Sigmoid colon (tissue), 7 donors: ENCODE results near the gene PLEKHM1. TPM values are rescaled to one million over a fixed set of nuclear protein-coding genes. Genes with fewer than 3 reads are reported as not detected.

Experiments used
- DNase-seq: peaks from one replicate; pipeline ENCODE4 v3.0.0-alpha.2; 2019
- H3K27ac ChIP-seq, 4 donors: fragments of 200-600 bp; sonication (generic); one replicate each; pipeline ENCODE4 v1.5.1; 2016 to 2019; ENCODE audit warnings: mild to moderate bottlenecking in 1 of 4
- H3K27me3 ChIP-seq, 3 donors: fragments of 200-600 bp; sonication (generic); one replicate each; pipeline ENCODE4 v1.5.1; 2019; ENCODE audit warnings: mild to moderate bottlenecking in 1 of 3
- H3K36me3 ChIP-seq, 4 donors: fragments of 200-600 bp; sonication (generic); one replicate each; pipeline ENCODE4 v1.5.1; 2016 to 2019
- H3K4me1 ChIP-seq, 4 donors: fragments of 200-600 bp; sonication (generic); one replicate each; pipeline ENCODE4 v1.5.1; 2017 to 2019
- H3K4me3 ChIP-seq, 4 donors: fragments of 200-600 bp; sonication (generic); one replicate each; pipeline ENCODE4 v1.5.1; 2017 to 2019; ENCODE audit warnings: mild to moderate bottlenecking in 2 of 4, moderate library complexity in 1 of 4
- H3K9me3 ChIP-seq, 4 donors: fragments of 200-600 bp in 3 of 4; sonication (generic) in 3 of 4; one replicate each; pipeline versions ENCODE4 v1.5.1 to v1.6.1; 2013 to 2019
- CTCF ChIP-seq, 4 experiments: fragments of 450-650 bp in 3 of 4; fragments of 200-600 bp in 1 of 4; IDR thresholded peaks; one replicate each; pipeline ENCODE4 v1.5.1; 2016 to 2019; ENCODE audit warnings: antibody characterized with exemption in 4 of 4, mild to moderate bottlenecking in 3 of 4, moderate library complexity in 2 of 4
- EP300 ChIP-seq, 4 donors: sonication (generic); formaldehyde crosslinking; IDR thresholded peaks; one replicate each; pipeline ENCODE4 v1.6.1; 2017; ENCODE audit warnings: antibody characterized with exemption in 4 of 4
- POLR2A ChIP-seq, 2 donors: fragments of 450-650 bp; IDR thresholded peaks; one replicate each; pipeline ENCODE4 v1.6.1; 2016; ENCODE audit warnings: antibody characterized with exemption in 2 of 2, mild to moderate bottlenecking in 2 of 2, moderate library complexity in 2 of 2
- POLR2AphosphoS5 ChIP-seq, 4 donors: sonication (generic); formaldehyde crosslinking; IDR thresholded peaks; one replicate each; pipeline ENCODE4 v1.6.1; 2017; ENCODE audit warnings: antibody characterized with exemption in 4 of 4
- whole genome bisulfite sequencing, 2 donors: extraction: QIAGEN DNeasy Blood & Tissue Kit; methylation state at CpG; one replicate each; pipeline ENCODE4 v1.1.7; 2013; 5-methylcytosine and 5-hydroxymethylcytosine counted together
- intact Hi-C: fragments of 100-400 bp; cut with DNase I; formaldehyde crosslinking; loops from one replicate; pipeline ENCODE4 v1.15.1; 2023
- polyA plus RNA-seq, 3 donors: library from polyadenylated mRNA; stranded (reverse); fragments of 200-250 nt; gene quantifications; one replicate each; pipeline ENCODE4 v1.2.3, GENCODE V29; 2013
- total RNA-seq, 4 donors: library from RNA; depleted of rRNA; stranded (reverse); fragments of >200 nt; gene quantifications; one replicate each; pipeline ENCODE4 v1.1.0, GENCODE V29; 2016
- donor health status: healthy with polysubstance abuse.
- donor health status: Bipolar disorder and iron deficiency.
- donor health status: healthy.

Gene PLEKHM1
- total and polyA plus RNA-seq, 7 donors: 17.4 to 43.4 (median 26.7) TPM

GRCh38 chr17:45440161-45440778 is 50.3 kb downstream of the PLEKHM1 start:
- H3K27ac ChIP-seq: no peak overlapping the region
- peaks cover 13 to 52% (median 22%) of the 10 kb centered on the region in 4 donors for H3K36me3 ChIP-seq
- intact Hi-C loops: no loop called here
- no peaks in the 10 kb centered on the region for H3K27me3 ChIP-seq
- DNase-seq: peak; percentile 34
- no peaks in the 10 kb centered on the region for H3K9me3 ChIP-seq
- H3K4me3 ChIP-seq: no peak overlapping the region
- 19 to 52% methylated on average over 10 of the region's 10 CpGs for WGBS, 2 donors
- no peak for TF ChIP-seq CTCF (IDR thresholded peaks at IDR 0.05)
- TF ChIP-seq POLR2A (IDR thresholded peaks at IDR 0.05): no peak
- TF ChIP-seq POLR2AphosphoS5 (IDR thresholded peaks at IDR 0.05): peak in 2 of 4 donors; percentile 21 to 38
- no peak for TF ChIP-seq EP300 (IDR thresholded peaks at IDR 0.05)
- H3K4me1 ChIP-seq: peaks cover 0 to 9% (median 0%) of the 10 kb centered on the region in 4 donors

- intact Hi-C loops: no loop called here
- H3K9me3 ChIP-seq: no peaks in the 10 kb centered on the region
- H3K4me3 ChIP-seq: no peak overlapping the region
- H3K36me3 ChIP-seq: peaks cover 13 to 53% (median 22%) of the 10 kb centered on the region in 4 donors
- peak; percentile 56 for DNase-seq
- TF ChIP-seq CTCF (IDR thresholded peaks at IDR 0.05) (no peak), EP300 (IDR thresholded peaks at IDR 0.05) (no peak), POLR2A (IDR thresholded peaks at IDR 0.05) (no peak), POLR2AphosphoS5 (IDR thresholded peaks at IDR 0.05) (no peak)
- no peak overlapping the region for H3K27ac ChIP-seq
- WGBS, 2 donors: 51 to 85% methylated on average over 11 of the region's 11 CpGs
- H3K27me3 ChIP-seq: no peaks in the 10 kb centered on the region
- peaks cover 0 to 9% (median 0%) of the 10 kb centered on the region in 4 donors for H3K4me1 ChIP-seq
Observed at GRCh38 chr17:45438931-45439610, 51.5 kb downstream of the PLEKHM1 start.

- no peaks in the 10 kb centered on the region for H3K9me3 ChIP-seq
- H3K27ac ChIP-seq: no peak overlapping the region
- DNase-seq: peak; percentile 55
- no peak for TF ChIP-seq POLR2AphosphoS5 (IDR thresholded peaks at IDR 0.05)
- no peak for TF ChIP-seq EP300 (IDR thresholded peaks at IDR 0.05)
- peaks cover 0 to 16% (median 5%) of the 10 kb centered on the region in 4 donors for H3K4me1 ChIP-seq
- H3K36me3 ChIP-seq: peaks cover 13 to 53% (median 22%) of the 10 kb centered on the region in 4 donors
- WGBS, 2 donors: 86% methylated on average over 30 of the region's 30 CpGs
- no peak overlapping the region for H3K4me3 ChIP-seq
- H3K27me3 ChIP-seq: peaks cover 0 to 8% (median 5%) of the 10 kb centered on the region in 3 donors
- intact Hi-C loops: no loop called here
Observed at GRCh38 chr17:45437465-45438283, 52.8 kb downstream of the PLEKHM1 start.

GRCh38 chr17:45436625-45437464 is 53.7 kb downstream of the PLEKHM1 start:
- TF ChIP-seq EP300 (IDR thresholded peaks at IDR 0.05): no peak
- no peak for TF ChIP-seq POLR2AphosphoS5 (IDR thresholded peaks at IDR 0.05)
- no peak for TF ChIP-seq CTCF (IDR thresholded peaks at IDR 0.05)
- TF ChIP-seq POLR2A (IDR thresholded peaks at IDR 0.05): no peak
- Histone ChIP-seq H3K27me3 (peaks cover 5 to 16% (median 13%) of the 10 kb centered on the region in 3 donors), H3K9me3 (no peaks in the 10 kb centered on the region), H3K4me1 (peaks cover 0 to 24% (median 14%) of the 10 kb centered on the region in 4 donors), H3K36me3 (peaks cover 13 to 53% (median 22%) of the 10 kb centered on the region in 4 donors), H3K27ac (no peak overlapping the region), H3K4me3 (no peak overlapping the region)
- intact Hi-C loops: no loop called here
- DNase-seq: peak; percentile 46
- WGBS, 2 donors: 90 to 93% methylated on average over 23 of the region's 23 CpGs
